ENCODE measurements around the gene CD59.
A peak's percentile ranks its signal among the peaks of the same experiment; 100 is the strongest.
"Not testable (repeated sequence)": the region's sequence is repeated elsewhere in the genome, so short reads cannot be mapped to it uniquely, and the experiment has no call there.

The CD59 gene

DNA sequence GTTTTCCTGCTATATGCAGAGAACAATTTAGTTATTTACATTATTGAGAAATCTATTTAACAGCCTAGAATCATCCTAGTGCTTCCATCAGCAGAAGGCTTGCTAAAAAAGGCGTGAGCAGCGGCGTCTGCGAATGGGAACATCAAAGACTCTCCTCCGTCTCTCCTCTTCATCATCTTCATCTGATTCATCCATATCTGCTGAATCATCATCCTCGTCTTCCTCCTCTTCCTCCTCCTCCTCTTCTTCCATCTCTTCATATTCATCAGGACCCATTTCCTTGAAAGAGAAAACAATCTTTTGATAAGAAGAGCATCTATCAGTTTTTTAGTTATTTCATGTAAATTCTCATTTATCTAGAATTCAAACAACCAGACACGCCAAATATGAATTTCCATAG is 5.6 kb upstream of the CD59 start:
- no peak overlapping the region for H3K9ac ChIP-seq (ENCODE audit: low read length)
- H3K9me3 ChIP-seq (ENCODE audit: control insufficient read depth, low read depth, low read length), result no peaks in the 10 kb centered on the region
- no peaks in the 10 kb centered on the region for H3K27me3 ChIP-seq (ENCODE audit: control insufficient read depth, insufficient read depth, low read length)
- H3K4me1 ChIP-seq (ENCODE audit: control insufficient read depth, low read depth, low read length), result peaks cover 3% of the 10 kb centered on the region
- no peak overlapping the region for H3K27ac ChIP-seq (ENCODE audit: low read length)
- H3K4me3 ChIP-seq (ENCODE audit: low read length), result no peak overlapping the region
- H3K36me3 ChIP-seq (ENCODE audit: control insufficient read depth, low read depth, low read length), result peaks cover 4% of the 10 kb centered on the region

DNA sequence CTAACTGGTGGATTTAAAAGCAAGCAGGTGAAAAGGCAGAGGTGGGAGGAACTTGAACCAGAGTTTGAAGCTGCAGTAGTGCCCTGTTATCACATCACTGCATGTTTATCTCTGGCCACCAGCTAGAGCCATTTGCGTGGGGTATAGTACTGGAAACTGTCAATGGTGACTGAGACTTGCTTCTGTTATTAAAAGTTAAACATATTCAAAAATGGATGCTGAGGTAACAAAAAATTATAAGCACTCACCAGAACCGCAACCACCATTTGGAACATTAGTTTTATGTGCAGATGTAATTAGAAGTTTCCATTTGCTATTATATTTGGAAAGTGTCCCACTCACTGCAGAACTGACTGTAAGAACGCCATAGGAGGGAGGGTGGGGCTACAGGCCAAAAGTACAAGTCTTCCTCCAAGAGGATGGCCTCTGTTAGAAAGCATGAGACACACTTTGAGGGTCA is 1.2 kb upstream of the CD59 start:
- H3K4me3 ChIP-seq (ENCODE audit: low read length), result no peak overlapping the region
- no peak overlapping the region for H3K9ac ChIP-seq (ENCODE audit: low read length)

DNA sequence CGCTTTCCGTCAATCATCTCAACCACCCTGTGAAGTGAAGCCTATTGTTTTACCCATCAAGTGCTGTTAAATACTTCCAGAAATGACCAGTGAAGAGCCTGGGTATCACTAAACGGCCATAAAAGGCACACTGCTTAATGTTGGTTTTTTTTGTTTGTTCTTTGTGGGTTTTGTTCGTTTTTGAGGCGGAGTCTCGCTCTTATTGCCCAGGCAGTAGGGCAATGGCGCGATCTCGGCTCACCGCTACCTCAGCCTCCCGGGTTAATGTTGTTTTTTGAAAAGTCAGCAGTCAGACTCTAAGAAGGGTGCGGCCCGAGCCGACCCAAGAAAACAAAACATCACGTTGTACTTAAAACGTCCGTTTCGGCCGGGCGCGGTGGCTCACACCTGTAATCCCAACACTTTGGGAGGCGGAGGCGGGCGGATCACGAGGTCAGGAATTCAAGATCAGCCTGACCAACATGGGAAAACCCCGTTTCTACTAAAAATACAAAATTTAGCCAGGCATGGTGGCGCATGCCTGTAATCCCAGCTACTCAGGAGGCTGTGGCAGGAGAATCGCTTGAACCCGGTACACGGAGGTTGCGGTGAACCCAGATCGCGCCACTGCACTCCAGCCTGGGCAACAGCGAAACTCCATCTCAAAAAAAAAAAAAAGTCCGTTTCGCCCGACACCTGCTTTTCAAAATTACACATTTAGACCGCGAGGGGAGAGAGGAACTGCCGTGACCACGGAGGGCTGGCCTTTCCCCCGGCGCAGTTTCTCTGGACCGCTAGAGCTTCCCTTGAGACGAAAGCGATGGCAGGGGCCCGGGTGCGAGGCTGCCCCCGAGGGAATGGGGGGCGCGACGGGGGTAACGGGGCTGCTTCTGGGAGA is 714 bp downstream of the CD59 start:
- Histone ChIP-seq H3K9me3 (ENCODE audit: control insufficient read depth, low read depth, low read length) (no peaks in the 10 kb centered on the region), H3K36me3 (ENCODE audit: control insufficient read depth, low read depth, low read length) (no peaks in the 10 kb centered on the region), H3K9ac (ENCODE audit: low read length) (peak overlapping the region; percentile 76), H3K27ac (ENCODE audit: low read length) (no peak overlapping the region), H3K4me1 (ENCODE audit: control insufficient read depth, low read depth, low read length) (peaks cover 9% of the 10 kb centered on the region), H3K4me3 (ENCODE audit: low read length) (peak overlapping the region; percentile 80), H3K27me3 (ENCODE audit: control insufficient read depth, insufficient read depth, low read length) (peaks cover 14% of the 10 kb centered on the region)

More for the DNA sequence above, 1.2 kb upstream of the CD59 start:
- H3K36me3 ChIP-seq (ENCODE audit: control insufficient read depth, low read depth, low read length), result no peaks in the 10 kb centered on the region
- peaks cover 14% of the 10 kb centered on the region for H3K27me3 ChIP-seq (ENCODE audit: control insufficient read depth, insufficient read depth, low read length)
- H3K4me1 ChIP-seq (ENCODE audit: control insufficient read depth, low read depth, low read length), result peaks cover 9% of the 10 kb centered on the region
- no peak overlapping the region for H3K27ac ChIP-seq (ENCODE audit: low read length)
- no peaks in the 10 kb centered on the region for H3K9me3 ChIP-seq (ENCODE audit: control insufficient read depth, low read depth, low read length)

DNA sequence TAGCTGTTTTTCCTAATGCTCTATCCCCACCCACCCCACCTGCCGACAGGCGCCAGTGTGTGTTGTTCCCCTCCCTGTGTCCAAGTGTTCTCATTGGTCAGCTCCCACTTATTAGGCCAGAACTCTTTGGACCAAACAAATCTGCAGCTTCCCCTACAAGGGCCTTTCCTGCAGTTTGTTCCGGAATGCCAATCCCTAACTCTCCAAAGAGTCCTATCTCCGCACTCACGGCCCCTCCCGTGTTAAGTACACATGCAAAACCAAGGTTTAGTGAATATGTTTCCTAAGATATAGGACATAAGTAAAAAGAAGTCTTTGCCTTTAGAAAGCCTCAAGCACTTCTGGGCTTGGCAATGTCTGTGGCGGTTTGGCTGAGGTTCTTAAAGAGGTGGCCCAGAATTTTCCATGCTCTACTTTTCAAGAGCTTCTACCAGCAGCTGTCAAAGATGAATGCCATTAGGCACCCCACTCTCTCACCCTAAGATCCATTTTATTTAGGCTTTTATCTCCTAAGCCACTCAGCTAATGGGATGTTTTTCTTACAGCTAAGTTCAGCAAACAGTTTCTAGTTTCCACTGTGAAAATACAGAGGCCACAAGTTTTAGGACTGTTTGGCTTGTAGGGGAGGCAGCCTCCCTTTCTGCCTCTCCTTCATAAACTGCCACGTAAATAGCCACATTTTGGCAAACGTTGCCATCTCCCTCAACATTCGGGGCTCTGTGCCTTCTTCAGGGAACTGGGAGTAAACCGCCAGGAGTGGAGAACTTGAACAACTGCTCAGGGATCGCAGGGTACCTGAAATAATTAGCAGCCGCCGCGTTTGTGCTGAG is 1.6 kb downstream of the CD59 start:
- Histone ChIP-seq H3K27me3 (ENCODE audit: control insufficient read depth, insufficient read depth, low read length) (peaks cover 14% of the 10 kb centered on the region), H3K4me3 (ENCODE audit: low read length) (peak overlapping the region; percentile 80), H3K9me3 (ENCODE audit: control insufficient read depth, low read depth, low read length) (no peaks in the 10 kb centered on the region), H3K36me3 (ENCODE audit: control insufficient read depth, low read depth, low read length) (no peaks in the 10 kb centered on the region), H3K9ac (ENCODE audit: low read length) (no peak overlapping the region), H3K27ac (ENCODE audit: low read length) (no peak overlapping the region), H3K4me1 (ENCODE audit: control insufficient read depth, low read depth, low read length) (peaks cover 9% of the 10 kb centered on the region)

DNA sequence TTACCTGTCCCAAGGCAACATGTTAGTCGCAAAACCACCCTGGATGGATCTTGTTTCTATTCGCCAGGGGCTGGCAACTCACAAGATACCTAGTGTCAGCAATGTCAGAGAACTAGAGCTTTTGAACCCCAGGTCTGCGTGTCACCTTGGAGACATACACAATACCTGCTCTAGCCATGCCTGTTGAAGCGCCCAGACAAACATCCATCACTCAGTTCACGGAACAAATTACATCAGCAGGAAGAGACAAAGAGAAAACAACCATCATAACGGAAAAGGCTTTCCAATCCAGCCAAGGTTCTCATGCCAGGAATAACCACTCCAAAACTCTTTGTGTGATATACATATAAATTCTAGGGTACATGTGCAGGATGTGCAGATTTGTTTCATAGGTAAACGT is 2.2 kb downstream of the CD59 start:
- no peak overlapping the region for H3K9ac ChIP-seq (ENCODE audit: low read length)
- H3K4me3 ChIP-seq (ENCODE audit: low read length), result no peak overlapping the region
- no peaks in the 10 kb centered on the region for H3K9me3 ChIP-seq (ENCODE audit: control insufficient read depth, low read depth, low read length)
- peaks cover 14% of the 10 kb centered on the region for H3K27me3 ChIP-seq (ENCODE audit: control insufficient read depth, insufficient read depth, low read length)
- peaks cover 9% of the 10 kb centered on the region for H3K4me1 ChIP-seq (ENCODE audit: control insufficient read depth, low read depth, low read length)
- H3K27ac ChIP-seq (ENCODE audit: low read length), result no peak overlapping the region
- no peaks in the 10 kb centered on the region for H3K36me3 ChIP-seq (ENCODE audit: control insufficient read depth, low read depth, low read length)

DNA sequence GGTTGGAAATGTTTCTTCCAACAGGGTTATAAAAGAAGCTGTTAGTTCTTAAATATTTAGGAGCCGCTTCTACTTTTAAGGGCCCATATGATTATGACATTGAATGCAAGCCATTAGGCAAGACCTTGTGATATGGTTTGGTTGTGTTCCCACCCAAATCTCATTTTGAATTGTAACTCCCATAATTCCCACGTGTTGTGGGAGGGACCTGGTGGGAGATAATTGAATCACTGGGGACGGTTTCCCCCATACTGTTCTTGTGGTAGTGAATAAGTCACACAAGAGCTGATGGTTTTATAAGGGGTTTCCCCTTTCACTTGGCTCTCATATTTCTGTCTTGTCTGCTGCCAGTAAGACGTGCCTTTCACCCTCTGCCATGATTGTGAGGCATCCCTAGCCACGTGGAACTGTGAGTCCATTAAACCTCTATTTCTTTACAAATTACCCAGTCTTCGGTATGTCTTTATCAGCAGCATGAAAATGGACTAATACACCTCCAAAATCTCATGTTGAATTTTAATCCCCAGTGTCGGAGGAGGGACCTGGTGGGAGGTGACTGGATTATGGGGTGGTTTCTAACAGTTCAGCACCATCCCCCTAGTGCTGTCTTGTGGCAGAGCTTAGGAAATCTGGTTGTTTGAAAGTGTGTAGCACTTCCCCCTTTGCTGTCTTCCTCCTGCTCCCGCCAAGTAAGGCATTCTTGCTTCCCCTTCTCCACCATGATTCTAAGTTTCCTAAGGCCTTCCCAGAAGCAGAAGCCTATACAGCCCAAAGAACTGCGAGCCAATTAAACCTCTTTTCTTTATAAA is 4.3 kb downstream of the CD59 start:
- H3K27me3 ChIP-seq (ENCODE audit: control insufficient read depth, insufficient read depth, low read length), result peaks cover 14% of the 10 kb centered on the region
- H3K9ac ChIP-seq (ENCODE audit: low read length), result no peak overlapping the region
- H3K36me3 ChIP-seq (ENCODE audit: control insufficient read depth, low read depth, low read length), result no peaks in the 10 kb centered on the region
- H3K27ac ChIP-seq (ENCODE audit: low read length), result no peak overlapping the region
- H3K4me1 ChIP-seq (ENCODE audit: control insufficient read depth, low read depth, low read length), result peaks cover 7% of the 10 kb centered on the region
- H3K4me3 ChIP-seq (ENCODE audit: low read length), result no peak overlapping the region
- no peaks in the 10 kb centered on the region for H3K9me3 ChIP-seq (ENCODE audit: control insufficient read depth, low read depth, low read length)

DNA sequence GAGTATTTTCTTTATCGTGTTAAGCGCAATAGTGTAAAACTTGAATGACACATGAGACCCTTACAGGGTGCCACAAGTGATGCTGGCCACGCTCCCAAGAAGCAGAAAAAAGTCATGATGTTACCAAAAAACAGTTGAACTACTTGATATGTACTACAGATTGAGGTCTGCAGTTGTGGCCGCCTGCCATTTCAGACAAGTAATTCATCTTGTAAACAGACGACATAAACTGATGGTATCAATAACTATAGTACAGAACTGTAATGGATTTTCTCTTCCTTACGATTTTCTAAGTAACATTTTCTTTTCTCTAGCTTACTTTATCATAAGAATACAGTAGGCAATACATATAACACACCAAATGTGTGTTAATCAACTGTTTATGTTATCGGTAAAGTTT is 5.5 kb downstream of the CD59 start:
- no peak overlapping the region for H3K27ac ChIP-seq (ENCODE audit: low read length)
- no peaks in the 10 kb centered on the region for H3K9me3 ChIP-seq (ENCODE audit: control insufficient read depth, low read depth, low read length)
- peaks cover 14% of the 10 kb centered on the region for H3K27me3 ChIP-seq (ENCODE audit: control insufficient read depth, insufficient read depth, low read length)
- H3K9ac ChIP-seq (ENCODE audit: low read length), result no peak overlapping the region
- H3K4me1 ChIP-seq (ENCODE audit: control insufficient read depth, low read depth, low read length), result peaks cover 4% of the 10 kb centered on the region
- no peak overlapping the region for H3K4me3 ChIP-seq (ENCODE audit: low read length)
- no peaks in the 10 kb centered on the region for H3K36me3 ChIP-seq (ENCODE audit: control insufficient read depth, low read depth, low read length)

DNA sequence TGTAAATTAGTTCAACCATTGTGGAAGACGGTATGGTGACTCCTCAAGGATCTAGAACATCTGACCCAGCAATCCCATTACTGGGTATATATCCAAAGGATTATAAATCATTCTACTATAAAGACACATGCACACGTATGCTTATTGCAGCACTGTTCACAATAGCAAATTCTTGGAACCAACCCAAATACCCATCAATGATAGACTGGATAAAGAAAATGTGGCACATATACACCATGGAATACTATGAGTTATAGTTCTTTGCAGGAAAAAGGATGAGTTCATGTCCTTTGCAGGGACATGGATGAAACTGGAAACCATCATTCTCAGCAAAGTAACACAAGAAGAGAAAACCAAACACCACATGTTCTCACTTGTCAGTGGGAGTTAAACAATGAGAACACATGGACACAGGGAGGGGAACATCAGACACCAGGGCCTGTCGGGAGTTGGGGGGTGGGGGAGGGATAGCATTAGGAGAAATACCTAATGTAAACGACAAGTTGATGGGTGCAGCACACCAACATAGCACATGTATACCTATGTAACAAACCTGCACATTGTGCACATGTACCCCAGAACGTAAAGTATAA is 7.1 kb downstream of the CD59 start:
- not testable (repeated sequence) for H3K9me3 ChIP-seq (ENCODE audit: control insufficient read depth, low read depth, low read length); H3K36me3 ChIP-seq (ENCODE audit: control insufficient read depth, low read depth, low read length); H3K9ac ChIP-seq (ENCODE audit: low read length); H3K27me3 ChIP-seq (ENCODE audit: control insufficient read depth, insufficient read depth, low read length); H3K27ac ChIP-seq (ENCODE audit: low read length); H3K4me3 ChIP-seq (ENCODE audit: low read length); H3K4me1 ChIP-seq (ENCODE audit: control insufficient read depth, low read depth, low read length)

DNA sequence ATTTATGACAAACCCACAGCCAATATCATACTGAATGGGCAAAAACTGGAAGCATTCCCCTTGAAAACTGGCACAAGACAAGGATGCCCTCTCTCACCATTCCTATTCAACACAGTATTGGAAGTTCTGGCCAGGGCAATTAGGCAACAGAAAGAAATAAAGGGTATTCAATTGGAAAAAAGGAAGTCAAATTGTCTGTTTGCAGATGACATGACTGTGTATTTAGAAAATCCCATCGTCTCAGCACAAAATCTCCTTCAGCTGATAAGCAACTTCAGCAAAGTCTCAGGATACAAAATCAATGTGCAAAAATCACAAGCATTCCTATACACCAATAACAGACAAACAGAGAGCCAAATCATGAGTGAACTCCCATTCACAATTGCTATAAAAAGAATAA is 8.7 kb downstream of the CD59 start:
- H3K27me3 ChIP-seq (ENCODE audit: control insufficient read depth, insufficient read depth, low read length); H3K27ac ChIP-seq (ENCODE audit: low read length); H3K4me3 ChIP-seq (ENCODE audit: low read length); H3K9ac ChIP-seq (ENCODE audit: low read length); H3K4me1 ChIP-seq (ENCODE audit: control insufficient read depth, low read depth, low read length); H3K36me3 ChIP-seq (ENCODE audit: control insufficient read depth, low read depth, low read length); H3K9me3 ChIP-seq (ENCODE audit: control insufficient read depth, low read depth, low read length): not testable (repeated sequence)

DNA sequence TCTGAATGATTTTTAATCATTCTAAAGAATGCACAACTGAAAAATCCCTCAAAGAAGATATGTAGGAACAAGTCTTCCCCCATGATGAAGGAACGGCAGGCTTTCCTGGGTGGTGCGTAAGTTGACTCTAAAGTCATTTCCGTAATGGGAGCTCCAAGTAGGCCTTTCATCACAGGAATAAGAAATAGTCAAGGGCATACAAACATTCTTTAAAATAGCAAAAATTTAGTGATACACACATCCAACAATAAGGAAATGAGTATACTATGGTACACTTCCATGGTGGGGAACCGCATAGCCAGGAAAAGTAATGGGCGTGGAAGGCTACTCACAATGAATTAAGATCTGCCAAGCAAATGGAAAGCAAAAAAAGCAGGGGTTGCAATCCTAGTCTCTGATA is 10.7 kb downstream of the CD59 start:
- Histone ChIP-seq H3K4me3 (ENCODE audit: low read length) (no peak overlapping the region), H3K4me1 (ENCODE audit: control insufficient read depth, low read depth, low read length) (peaks cover 9% of the 10 kb centered on the region)

DNA sequence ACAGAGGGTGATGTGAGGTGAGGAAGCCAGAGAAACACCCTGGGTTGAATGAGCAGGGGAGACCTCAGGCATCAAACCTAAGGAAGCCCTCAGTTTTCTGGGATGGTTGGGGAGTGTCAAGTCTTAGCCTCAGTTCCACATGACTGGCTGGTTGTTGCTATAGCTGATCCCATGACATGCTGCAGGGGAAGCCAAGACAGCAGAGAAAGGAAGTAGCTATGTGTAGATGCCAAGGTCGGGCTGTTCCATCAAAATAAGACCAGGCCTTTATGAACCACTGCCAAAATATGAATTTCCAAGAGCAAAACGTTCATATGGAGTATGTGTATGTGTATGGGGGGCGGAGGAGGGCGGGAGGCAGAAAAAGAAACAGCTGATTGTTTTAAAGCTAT is 11.6 kb downstream of the CD59 start:
- peaks cover 9% of the 10 kb centered on the region for H3K4me1 ChIP-seq (ENCODE audit: control insufficient read depth, low read depth, low read length)
- H3K9ac ChIP-seq (ENCODE audit: low read length), result no peak overlapping the region
- no peaks in the 10 kb centered on the region for H3K9me3 ChIP-seq (ENCODE audit: control insufficient read depth, low read depth, low read length)
- H3K27me3 ChIP-seq (ENCODE audit: control insufficient read depth, insufficient read depth, low read length), result no peaks in the 10 kb centered on the region
- no peak overlapping the region for H3K4me3 ChIP-seq (ENCODE audit: low read length)
- peaks cover 4% of the 10 kb centered on the region for H3K36me3 ChIP-seq (ENCODE audit: control insufficient read depth, low read depth, low read length)
- H3K27ac ChIP-seq (ENCODE audit: low read length), result no peak overlapping the region

More for the DNA sequence above, 10.7 kb downstream of the CD59 start:
- no peaks in the 10 kb centered on the region for H3K27me3 ChIP-seq (ENCODE audit: control insufficient read depth, insufficient read depth, low read length)
- no peaks in the 10 kb centered on the region for H3K9me3 ChIP-seq (ENCODE audit: control insufficient read depth, low read depth, low read length)
- no peak overlapping the region for H3K27ac ChIP-seq (ENCODE audit: low read length)
- H3K9ac ChIP-seq (ENCODE audit: low read length), result no peak overlapping the region
- no peaks in the 10 kb centered on the region for H3K36me3 ChIP-seq (ENCODE audit: control insufficient read depth, low read depth, low read length)

Data from iPS-18a (cell line).